ENCODE results near the gene PTRH1.

The PTRH1 gene

DNA sequence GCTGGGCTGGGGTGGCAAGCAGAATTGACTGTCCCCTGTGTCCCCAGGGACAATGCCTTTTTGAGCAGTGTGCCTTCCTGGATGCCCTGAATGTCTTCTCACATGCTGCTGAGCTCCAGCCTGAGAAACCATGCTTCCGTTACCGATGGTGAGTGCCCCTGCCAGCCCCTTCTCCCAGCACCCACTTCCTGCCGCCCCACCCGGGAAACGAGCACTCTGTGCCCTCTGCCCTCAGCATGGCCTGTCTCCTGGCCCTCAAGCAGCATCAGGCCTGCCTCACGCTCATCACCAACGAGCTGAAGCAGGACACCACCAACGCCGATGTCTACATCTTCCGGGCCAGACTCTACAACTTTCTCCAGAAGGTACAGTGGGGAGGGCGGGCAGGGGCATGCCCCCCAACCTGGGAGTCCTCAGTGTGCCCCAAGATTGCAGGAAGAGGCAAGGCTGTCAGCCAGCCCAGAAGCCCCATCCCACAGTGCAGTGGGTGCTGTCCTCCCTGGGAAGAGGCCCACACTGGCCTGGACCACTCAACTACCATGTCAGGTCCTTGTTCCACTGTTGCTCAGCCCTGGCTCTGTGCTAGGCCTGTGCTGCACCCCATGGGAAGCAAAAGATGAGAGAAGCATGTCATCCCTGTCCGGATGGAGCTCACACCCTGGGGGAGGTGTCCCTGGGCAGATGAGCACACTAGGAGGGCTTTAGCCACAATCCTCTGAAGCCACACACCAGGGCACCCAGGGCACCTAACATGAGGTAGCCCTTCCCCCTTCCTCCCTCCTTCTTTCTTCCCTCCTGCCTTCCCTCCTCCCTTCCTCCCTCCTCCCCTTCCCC, 4.8 kb upstream of the PTRH1 start:
- no peak for DNase-seq (ENCODE audit: low spot score)

DNA sequence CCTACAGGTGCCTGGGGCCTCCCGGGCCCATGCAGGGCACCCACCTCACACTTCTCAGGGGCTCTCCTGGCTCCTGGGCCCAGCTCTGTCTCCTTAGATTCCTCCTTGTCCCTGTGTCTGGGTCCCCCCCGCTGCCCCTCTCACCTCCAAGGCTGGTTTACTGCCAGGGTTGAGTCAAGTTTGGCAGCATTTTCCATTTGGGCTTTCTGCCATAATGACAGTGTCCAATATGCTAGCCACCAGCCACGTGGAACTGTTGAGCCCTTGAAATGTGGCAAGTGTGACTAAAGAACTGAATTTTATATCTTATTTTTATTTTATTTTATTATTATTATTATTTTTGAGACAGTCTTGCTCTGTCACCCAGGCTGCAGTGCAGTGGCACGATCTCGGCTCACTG, 2.3 kb upstream of the PTRH1 start:
- no peak for DNase-seq (ENCODE audit: low spot score)

DNA sequence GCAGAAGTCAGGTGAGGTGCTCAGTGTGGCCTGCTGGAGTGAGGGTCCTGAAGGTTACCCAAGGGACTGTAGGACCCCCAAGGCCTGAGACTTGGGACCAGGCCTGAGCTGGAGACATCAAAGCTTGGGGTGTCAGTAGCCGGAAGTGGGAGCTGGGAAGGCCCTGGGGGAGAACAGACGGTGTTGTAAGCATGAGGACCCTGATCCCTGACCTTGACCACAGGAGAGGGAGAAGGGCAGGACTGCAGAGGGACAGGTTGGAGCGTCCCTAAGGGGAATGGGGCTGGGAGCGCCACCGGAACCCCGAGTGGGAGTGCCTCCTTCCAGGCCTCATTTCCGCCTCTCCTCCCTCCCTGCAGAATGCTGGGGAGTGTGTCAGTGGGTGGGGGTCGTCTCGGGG, 949 bp upstream of the PTRH1 start:
- DNase-seq (ENCODE audit: low spot score) = no peak

DNA sequence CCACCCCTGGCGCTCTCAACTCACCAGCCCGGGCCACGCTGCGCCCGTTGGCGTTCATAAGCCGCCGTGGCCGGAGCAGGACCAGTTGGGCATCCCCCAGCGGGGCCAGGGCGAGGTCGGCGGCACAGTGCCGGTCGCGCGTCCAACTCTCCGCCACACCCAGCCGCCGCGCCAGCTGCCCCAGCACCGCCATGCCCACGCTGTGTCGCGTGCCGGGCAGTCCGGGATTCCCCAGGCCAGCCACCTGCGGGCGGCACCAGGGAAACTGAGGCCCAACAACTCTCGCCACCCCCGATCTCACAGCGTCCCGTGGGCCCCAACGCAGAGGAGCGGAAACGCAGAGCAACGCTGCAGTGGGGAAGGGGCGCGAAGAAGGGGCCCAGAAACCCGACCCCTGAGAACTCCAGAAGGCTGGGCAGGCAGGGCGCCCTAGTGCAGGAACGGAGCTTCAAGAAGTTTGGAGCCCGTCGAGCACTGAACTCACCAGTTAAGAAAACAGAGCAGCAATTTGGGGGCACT, 453 bp downstream of the PTRH1 start:
- no peak for DNase-seq (ENCODE audit: low spot score)

DNA sequence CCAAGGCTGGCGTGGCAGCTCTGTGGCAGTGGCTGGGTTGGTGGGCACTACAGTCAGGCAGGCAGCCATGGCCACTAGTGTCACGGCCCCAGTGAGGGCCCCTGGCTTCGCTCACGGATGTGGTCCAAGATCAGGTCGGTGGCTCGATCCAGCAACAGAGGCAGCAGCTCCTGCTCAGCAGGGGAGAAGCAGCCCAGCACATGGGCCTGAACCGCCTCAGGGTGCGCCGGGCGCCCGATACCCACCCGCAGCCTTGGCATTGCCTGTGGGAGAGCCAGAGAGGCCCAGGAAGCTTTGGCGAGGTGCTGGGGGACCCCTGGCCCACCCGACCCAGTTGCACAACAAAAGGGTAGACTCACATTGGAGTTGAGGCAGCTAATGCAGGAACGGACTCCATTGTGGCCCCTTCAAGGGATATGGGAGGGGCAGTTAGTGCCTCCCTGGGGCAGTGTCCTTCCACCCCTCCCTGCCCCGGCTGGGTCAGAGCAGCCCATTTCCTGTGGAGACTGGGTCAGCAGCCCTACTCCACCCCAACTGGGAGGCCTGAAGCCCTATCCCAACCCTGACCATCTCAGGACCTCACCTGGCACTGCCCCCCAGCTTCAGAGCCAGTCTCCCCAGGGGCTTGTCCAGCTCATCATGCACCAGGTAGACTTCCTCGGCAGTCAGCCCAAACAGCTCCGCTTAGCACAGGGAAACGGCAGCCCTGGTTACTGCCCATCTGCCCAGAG, 1.3 kb downstream of the PTRH1 start:
- DNase-seq (ENCODE audit: low spot score) = no peak

DNA sequence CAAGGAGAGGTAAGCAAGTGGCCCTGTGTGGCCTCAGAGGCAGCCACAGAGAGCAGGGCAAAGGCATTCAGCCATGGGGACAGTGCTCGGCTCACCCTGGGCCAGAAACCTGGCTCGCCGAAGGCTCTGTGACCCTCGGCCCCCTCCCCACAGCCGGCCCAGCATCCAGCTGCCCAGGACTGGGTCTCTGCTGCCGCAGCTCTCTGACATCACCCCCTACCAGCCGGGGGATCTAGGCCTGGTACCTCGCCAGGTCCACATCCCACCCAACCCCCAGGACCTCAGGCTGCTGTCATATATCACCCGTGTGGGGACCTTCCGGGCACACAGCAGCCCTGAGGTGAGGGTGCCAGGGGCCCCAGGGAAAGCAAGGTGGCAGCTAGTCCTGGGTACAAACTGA, 2.6 kb downstream of the PTRH1 start:
- no peak for DNase-seq (ENCODE audit: low spot score)

DNA sequence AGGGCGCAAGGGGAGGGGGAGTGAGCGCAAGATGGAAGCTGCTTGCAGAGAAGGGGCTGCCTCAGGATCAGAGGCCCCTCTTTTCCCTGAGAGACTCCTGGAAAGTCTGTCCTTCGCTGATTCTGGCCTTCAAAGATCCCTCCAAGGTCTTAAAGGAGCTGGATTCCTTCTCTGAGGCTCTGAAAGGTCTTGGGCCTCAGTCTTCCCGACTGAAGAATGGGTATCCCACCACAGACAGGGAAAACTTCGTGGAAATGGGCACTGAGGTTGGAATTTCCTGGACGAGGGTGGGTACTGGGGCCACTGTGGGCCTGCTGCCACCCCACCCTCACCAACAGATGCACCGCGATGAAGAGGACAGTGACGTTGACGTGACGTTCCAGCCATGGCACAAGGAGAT, 3.1 kb downstream of the PTRH1 start:
- no peak for DNase-seq (ENCODE audit: low spot score)

DNA sequence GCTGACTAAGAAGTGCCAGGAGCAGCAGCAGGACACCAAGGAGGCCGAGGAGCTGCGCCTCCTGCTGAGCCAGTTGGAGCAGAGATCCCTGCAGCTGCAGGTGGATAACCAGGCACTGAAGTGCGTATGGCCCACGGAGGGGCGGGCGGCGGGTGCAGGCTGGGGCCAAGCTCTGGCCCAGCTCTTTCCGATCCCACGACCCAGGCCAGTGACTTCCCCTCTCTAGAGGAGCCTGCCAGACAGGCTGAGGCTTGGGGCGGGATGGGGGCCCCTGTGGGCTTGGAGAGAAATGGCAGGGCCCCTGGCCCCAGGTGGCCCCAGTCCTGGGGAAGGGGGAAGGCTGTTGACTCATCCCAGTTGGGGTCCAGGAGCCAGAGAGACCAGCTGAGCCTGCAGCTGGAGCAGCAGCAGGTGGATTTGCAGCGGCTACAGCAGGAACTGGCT, 3.6 kb downstream of the PTRH1 start:
- DNase-seq (ENCODE audit: low spot score) = no peak

DNA sequence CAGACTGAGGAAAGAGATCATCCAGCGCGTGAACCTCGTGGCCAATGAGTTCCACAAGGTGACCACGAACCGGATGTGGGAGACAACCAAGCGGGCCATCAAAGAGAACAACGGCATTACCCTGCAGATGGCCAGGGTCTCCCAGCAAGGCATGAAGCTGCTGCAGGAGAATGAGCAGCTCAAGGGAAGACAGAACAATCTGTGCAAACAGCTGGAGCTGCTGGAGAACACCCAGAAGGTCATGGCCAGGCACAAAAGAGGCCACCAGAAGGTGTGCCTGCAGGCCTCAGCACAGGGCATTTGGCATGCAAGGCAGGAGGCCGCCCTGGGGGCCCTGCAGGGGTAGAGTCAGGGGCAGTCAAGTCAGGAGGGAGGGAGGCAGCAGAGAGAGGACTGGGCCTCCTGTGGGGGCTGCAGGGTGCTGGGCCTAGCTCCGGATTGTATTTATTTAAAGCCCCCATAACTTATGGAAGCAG, 4.2 kb downstream of the PTRH1 start:
- no peak for DNase-seq (ENCODE audit: low spot score)

DNA sequence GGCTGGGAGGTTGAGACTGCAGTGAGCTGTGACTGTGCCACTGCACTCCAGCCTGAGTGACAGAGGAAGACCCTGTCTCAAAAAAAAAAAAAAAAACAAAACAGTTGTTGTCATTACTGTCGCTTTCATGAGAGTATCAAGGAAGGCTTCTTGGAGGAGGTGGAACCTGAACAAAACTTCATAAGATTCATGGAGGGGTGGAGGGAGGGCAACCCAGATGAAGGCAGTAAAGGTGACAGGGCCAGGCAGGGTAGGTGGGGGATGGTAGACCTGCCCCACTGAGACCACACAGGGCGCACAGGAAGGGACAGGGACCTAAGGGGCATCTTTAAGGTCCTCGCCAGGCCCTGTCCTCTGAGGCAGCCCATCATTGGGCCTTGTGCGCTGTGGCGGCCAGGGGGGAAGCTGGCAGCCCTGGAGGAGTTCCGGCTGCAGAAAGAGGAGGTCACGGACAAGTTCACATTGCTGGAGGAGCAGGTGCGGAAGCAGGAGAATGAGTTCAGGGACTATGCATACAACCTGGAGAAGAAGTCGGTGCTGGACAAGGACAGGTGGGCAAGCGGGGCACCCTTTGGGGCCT, 5.2 kb downstream of the PTRH1 start:
- DNase-seq (ENCODE audit: low spot score) = no peak

DNA sequence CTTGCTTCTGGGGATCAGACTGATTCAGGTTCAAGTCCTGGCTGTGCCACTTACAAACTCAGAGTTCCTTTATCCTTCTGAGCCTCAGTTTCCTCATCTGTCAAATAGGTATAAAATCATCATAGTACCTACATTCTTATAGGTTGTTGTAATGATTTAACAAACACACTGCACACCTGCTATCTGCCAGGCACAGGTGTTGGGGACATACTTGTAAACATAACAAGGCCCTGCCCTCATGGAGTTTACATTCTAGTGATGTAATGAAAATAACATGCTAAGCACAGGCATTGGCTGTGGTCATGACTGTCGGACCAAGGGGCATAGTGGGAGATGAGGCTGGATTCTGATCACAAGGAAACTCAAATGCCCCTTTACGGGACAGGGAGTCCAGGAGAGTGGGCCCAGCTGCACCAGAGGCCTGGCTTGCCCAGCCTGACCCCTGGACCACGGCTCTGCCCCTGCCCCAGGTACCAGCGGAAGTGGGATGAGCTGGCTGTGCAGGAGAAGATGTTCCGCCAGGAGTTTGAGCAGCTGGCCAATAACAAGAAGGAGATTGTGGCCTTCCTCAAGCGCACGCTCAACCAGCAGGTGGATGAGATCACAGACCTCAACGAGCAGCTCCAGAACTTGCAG, 6.4 kb downstream of the PTRH1 start:
- no peak for DNase-seq (ENCODE audit: low spot score)

DNA sequence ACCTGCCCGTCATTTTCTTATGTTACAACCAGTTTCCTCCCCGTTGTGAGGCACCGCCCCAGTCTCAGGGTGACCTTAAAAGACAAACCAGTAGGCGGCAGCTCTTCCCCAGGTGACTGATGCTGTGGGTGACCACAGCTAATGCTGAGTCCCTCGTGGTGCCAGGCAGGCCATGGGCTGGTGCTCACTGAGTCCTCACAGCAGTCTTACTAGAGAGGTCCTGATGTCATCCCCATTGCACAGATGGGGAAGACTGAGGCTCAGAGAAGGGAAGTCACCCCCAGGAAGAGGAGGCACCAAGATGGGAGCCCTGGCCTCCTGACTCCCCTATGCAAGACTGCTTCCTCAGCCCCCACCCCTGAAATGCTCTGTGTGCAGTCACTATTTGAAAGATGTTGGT, 7.7 kb downstream of the PTRH1 start:
- no peak for DNase-seq (ENCODE audit: low spot score)

DNA sequence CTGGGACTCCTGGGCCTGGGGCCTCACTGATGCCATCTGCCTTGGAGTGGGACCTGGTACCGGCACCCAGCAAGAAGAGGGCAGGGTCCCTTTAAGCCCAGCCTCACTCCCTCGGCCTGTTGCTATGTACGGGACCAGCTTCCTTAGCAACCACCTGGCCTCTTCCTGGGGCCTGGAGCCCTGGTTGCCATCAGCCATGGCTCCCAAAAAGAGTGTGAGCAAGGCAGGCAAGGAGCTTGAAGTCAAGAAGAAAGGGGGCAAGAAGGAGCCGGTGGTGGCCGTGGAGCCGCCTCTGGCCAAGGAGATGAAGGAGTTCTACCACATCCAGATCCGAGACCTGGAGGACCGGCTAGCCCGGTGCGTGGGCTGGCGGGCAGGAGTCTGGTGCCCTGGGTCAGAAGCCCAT, 8.6 kb downstream of the PTRH1 start, which contains the start of gene CFAP157:
Gene CFAP157, plus strand, starts transcription at position 153 of the 406 bp plus-strand sequence. Its CDS starts 44 bp downstream, at position 197.
- DNase-seq (ENCODE audit: low spot score) = no peak

DNA sequence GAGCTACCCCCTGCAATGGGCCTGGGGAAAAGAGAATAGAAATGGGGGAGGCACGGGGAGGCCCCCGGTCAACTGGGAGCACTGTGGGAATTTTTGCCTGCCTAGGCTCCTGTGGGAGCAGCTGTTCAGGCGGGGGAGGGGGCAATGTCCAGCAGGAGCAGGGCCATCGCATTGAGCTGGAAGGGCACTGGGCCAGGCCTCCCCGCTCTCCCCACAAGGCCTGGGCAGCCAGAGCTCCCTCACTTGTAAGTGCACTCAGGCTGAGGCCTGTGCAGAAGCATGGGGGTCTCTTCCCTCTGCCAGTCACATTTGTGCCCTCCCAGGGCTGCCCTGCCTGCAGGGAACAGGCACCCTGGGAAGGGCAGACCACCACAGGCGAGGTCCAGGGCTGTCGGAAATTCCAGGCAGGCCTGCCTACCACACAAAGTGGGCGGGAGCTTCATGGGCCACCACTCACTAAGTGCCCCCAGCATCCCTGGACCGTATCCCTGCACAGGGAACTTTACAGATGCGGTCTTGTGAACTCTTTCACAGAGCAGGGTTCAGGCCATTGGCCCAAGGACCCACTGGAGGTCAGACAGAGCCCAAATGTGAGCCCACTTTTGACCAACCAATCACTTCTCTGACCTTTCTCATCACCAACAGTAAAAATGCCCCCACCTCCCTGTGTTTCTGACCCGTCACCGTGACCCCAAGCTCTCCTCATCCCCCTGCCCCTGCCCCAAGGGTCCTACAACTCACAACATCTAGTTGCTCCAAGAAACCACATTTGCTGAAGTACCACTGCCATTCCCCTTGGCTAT, 9.7 kb downstream of the PTRH1 start:
- DNase-seq (ENCODE audit: low spot score) = no peak

DNA sequence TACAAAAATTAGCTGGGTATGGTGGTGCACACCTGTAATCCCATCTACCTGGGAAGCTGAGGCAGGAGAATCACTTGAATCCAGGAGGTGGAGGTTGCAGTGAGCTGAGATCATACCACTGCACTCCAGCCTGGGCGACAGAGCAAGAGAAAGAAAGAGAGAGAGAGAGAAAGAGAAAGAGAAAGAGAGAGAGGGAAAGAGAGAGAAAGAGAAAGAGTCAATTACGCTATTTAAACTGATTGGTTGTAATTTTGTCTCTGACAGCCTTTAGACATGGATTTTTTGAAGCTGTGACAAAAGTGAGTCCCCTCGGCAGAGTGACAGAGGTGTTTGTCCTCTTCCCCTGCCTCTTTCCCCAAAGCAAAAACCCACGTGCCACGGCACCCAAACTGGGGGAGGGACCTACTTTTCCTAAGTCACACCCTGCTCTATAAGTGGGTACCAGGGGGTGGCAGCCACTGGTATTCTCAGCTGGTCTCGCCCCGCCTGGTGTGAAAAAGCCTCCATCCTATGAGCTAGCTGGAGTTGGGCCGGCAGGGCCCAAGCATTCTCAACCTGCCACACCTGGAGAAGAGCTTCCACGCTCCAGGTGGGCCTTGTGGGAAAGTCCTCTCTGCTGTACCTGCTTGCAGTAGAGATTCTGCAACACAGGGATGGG, 12.0 kb downstream of the PTRH1 start:
- no peak for DNase-seq (ENCODE audit: low spot score)

DNA sequence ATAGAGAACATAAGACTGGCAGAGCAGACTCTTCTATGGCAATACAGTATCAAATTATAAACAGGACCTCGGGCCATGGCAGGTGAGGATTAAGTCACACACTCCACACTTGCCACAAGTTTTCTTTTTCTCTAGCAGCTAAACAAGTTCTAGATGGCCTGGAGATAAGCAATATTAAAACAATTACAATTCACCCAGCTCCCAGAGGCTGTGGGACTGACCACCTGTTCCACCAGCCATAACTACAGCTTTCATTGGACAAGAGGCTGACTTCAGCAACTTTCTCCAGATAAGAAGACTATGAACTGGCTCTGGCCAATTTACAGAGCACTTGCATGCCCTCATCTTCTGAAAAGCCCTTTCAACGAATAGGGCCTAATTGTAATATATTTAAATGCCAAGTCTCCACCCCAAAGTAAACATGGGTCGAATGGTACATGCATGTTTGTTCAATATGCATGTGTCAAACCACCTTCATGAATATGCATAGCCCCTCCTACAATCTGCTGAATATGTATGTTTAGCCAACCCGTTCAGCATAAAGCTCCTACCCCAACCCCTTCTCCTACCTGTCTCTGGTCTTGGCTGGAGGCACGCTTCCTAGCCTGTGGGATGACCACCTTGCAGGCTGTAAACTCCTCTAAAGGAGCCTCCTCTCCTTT, 14.7 kb downstream of the PTRH1 start:
- DNase-seq (ENCODE audit: low spot score) = no peak

DNA sequence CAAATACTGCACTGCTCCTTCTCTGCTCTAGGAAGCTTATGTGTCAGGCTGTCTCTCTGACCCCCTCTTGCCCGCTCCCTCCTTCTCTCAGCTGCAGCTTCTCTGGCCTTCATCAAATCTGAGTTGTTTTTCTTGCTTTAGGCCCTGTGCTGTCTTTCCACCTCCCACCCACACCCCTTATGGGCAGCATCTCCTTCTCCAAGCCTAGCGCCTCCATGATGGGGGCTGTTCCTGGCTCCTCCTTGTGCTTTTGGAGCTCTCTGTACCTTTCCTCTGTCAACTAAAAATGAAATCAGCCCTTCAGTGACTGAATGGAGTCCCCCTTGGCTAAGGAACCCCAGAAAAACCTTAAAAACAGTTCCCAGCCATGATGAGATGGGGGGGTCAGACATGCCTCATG, 15.3 kb downstream of the PTRH1 start:
- no peak for DNase-seq (ENCODE audit: low spot score)

DNA sequence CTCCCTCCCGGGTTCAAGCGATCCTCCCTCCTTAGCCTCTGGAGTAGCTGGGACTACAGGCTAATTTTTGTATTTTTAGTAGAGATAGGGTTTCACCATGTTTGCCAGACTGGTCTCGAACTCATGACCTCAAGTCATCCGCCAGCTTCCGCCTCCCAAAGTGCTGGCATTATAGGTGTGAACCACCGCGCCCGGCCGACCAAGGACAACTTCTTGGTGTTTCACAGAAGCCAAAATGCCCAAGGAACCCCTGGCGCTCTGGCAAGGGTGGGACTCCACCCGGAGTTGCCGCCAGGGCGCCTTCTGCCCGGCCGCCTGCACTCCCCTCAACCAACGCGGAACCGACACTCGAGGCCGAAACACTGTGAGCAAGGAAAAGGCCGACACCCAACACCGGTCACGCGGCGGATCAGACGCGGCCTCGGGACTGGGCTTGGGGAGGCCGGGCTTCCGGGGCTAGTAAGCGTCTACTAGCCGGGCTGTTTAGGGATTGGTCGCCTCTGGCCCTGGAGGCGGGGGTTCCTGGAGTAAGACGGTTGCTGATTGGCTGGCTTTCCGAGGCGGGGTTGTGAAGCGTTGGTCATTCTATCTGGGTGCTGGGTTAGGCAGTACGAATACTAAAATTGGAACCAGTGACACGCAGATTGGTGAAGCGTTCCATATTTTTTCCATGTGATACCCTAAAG, 16.3 kb downstream of the PTRH1 start:
- peak; percentile 95 for DNase-seq (ENCODE audit: low spot score)

DNA sequence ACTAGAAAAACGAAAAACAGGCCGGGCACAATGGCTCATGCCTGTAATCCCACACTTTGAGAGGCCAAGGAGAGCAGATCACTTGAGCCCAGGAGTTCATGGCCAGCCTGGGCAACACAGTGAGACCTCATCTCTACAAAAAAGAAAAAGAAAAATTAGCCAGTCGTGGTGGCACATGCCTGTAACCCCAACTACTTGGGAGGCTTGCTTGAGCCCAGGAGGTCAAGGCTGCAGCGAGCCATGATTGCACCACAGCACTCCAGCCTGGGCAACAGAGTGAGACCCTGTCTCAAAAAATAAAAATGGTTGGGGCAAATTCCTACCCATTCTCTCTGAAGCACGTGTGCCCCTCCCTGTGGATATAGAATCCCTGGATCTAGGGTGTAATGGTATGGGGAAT, 17.1 kb downstream of the PTRH1 start:
- no peak for DNase-seq (ENCODE audit: low spot score)

DNA sequence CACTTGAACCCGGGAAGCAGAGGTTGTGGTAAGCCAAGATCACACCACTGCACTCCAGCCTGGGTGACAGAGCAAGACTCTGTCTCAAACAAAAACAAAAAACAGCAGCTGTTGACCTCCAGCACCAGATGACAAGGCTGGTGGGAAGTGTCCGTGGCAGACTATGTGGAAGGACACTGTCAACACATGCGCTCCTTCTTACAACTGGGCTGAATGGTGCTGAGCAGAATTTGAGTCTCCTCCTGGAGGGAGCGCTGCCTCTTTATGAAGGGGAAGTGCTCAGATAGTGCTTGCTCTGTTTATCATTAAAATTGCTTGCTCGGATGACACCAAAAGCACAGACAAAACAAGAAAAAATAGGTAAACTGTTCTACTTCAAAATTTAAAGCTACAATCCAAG, 17.9 kb downstream of the PTRH1 start:
- DNase-seq (ENCODE audit: low spot score) = no peak

Data from left forelimb (tissue), 1 donor.